Neural progenitor cell (in vitro differentiated cells): ENCODE data around the gene CHSY3. TPM values are rescaled to one million over a fixed set of nuclear protein-coding genes. Genes with fewer than 3 reads are reported as not detected.

ENCODE experiments used
- DNase-seq: peaks from one replicate; pipeline ENCODE4 v3.0.0-alpha.2; 2016; ENCODE audit warnings: low spot score
- H2AFZ ChIP-seq: fragments of 200-600 bp; sonication (generic); replicated peaks from 2 replicates; pipeline ENCODE4 v1.6.1; 2016; ENCODE audit warnings: antibody characterized with exemption
- H3F3A ChIP-seq: fragments of 200-600 bp; sonication (generic); 2 replicates; pipeline ENCODE4 v1.6.1; 2016; ENCODE audit warnings: antibody characterized with exemption, low read depth
- H3K27ac ChIP-seq: fragments of 200-600 bp; sonication (generic); 2 replicates; pipeline ENCODE4 v1.5.1; 2016; ENCODE audit warnings: mild to moderate bottlenecking
- H3K27me3 ChIP-seq: fragments of 200-600 bp; sonication (generic); 2 replicates; pipeline ENCODE4 v1.6.1; 2016; ENCODE audit warnings: mild to moderate bottlenecking, moderate library complexity
- H3K36me3 ChIP-seq: fragments of 200-600 bp; sonication (generic); 2 replicates; pipeline ENCODE4 v1.5.1; 2016
- H3K4me1 ChIP-seq: fragments of 200-600 bp; sonication (generic); 2 replicates; pipeline ENCODE4 v1.6.1; 2016; ENCODE audit warnings: mixed run types
- H3K4me2 ChIP-seq: fragments of 200-600 bp; sonication (generic); 2 replicates; pipeline ENCODE4 v1.6.1; 2016
- H3K4me3 ChIP-seq: fragments of 200-600 bp; sonication (generic); 2 replicates; pipeline ENCODE4 v1.5.1; 2016
- H3K79me2 ChIP-seq: fragments of 200-600 bp; sonication (generic); 2 replicates; pipeline ENCODE4 v1.6.1; 2016; ENCODE audit warnings: low read depth
- H3K9ac ChIP-seq: fragments of 200-600 bp; sonication (generic); 2 replicates; pipeline ENCODE4 v1.6.1; 2016
- H3K9me3 ChIP-seq: fragments of 200-600 bp; sonication (generic); 2 replicates; pipeline ENCODE4 v1.5.1; 2016; ENCODE audit warnings: low read depth
- H4K20me1 ChIP-seq: fragments of 200-600 bp; sonication (generic); 2 replicates; pipeline ENCODE4 v1.6.1; 2016; ENCODE audit warnings: low read depth
- H3K27ac Mint-ChIP-seq: 3 replicates; pipeline ENCODE4 v1.8.0; 2021; ENCODE audit warnings: mixed read lengths
- H3K27me3 Mint-ChIP-seq: 2 replicates; pipeline ENCODE4 v1.8.0; 2022; ENCODE audit warnings: low read depth, mild to moderate bottlenecking, inconsistent platforms, moderate library complexity, mixed read lengths; ENCODE audit not compliant: insufficient read depth
- H3K36me3 Mint-ChIP-seq: 3 replicates; pipeline ENCODE4 v1.8.0; 2021; ENCODE audit warnings: mixed read lengths
- H3K4me1 Mint-ChIP-seq: 3 replicates; pipeline ENCODE4 v1.8.0; 2021; ENCODE audit warnings: mixed read lengths
- H3K4me3 Mint-ChIP-seq: 3 replicates; pipeline ENCODE4 v1.8.0; 2021; ENCODE audit warnings: mild to moderate bottlenecking, moderate library complexity, mixed read lengths
- H3K9me3 Mint-ChIP-seq: 3 replicates; pipeline ENCODE4 v1.8.0; 2020; ENCODE audit warnings: mixed read lengths
- EZH2 ChIP-seq: fragments of 200-600 bp; sonication (generic); IDR thresholded peaks from 2 replicates; pipeline ENCODE4 v1.6.1; 2017; ENCODE audit warnings: antibody characterized with exemption, mild to moderate bottlenecking, moderate library complexity
- EZH2phosphoT487 ChIP-seq: fragments of 200-600 bp; sonication (generic); IDR thresholded peaks from 2 replicates; pipeline ENCODE4 v1.6.1; 2017; ENCODE audit warnings: antibody characterized with exemption
- total RNA-seq: library from RNA; depleted of rRNA; stranded (reverse); fragments of >200 nt; gene quantifications from 2 replicates; pipeline ENCODE4 v1.2.3, GENCODE V29; 2015; ENCODE audit warnings: low replicate concordance
- TF ChIP-seq, protein P1 (sequence below): fragments of 200-600 bp; sonication (generic); IDR thresholded peaks from 2 replicates; pipeline ENCODE4 v1.5.1; 2017; ENCODE audit warnings: antibody characterized with exemption, mild to moderate bottlenecking

CHSY3 gene
- total RNA-seq, 1 donor from 2014 or later, result 0.30 TPM

DNA sequence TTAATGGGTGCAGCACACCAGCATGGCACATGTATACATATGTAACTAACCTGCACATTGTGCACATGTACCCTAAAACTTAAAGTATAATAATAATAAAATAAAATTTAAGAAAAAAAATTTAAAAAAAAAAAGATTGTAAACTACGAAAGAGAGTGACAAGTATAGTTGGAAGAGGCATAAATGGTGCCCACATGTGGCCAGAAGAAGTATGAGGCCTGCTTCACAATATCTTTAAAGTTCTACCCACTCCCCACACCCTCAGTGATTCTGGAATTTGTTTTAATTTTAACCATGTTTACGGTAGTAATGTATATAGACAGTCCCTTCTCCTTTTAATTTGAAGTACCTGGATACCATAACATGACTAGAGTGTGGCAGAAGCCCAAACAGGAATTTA is 172.7 kb downstream of the CHSY3 start:
- Histone ChIP-seq H3K36me3 (no peaks in the 10 kb centered on the region), H3K9ac (no peak overlapping the region), H3K4me1 (no peaks in the 10 kb centered on the region), H3K27ac (no peak overlapping the region), H3K9me3 (no peaks in the 10 kb centered on the region), H2AFZ (no peak overlapping the region), H3F3A (no peaks in the 10 kb centered on the region), H3K79me2 (no peaks in the 10 kb centered on the region), H3K4me2 (no peak overlapping the region), H3K4me3 (no peak overlapping the region), H3K27me3 (no peaks in the 10 kb centered on the region), H4K20me1 (no peaks in the 10 kb centered on the region)
- Mint-ChIP-seq H3K4me1 (no peaks in the 10 kb centered on the region), H3K4me3 (no peak overlapping the region), H3K36me3 (no peaks in the 10 kb centered on the region), H3K27ac (no peak overlapping the region), H3K27me3 (no peaks in the 10 kb centered on the region), H3K9me3 (no peaks in the 10 kb centered on the region)
- DNase-seq, result no peak
- no peak for TF ChIP-seq EZH2
- TF ChIP-seq, protein P1, sequence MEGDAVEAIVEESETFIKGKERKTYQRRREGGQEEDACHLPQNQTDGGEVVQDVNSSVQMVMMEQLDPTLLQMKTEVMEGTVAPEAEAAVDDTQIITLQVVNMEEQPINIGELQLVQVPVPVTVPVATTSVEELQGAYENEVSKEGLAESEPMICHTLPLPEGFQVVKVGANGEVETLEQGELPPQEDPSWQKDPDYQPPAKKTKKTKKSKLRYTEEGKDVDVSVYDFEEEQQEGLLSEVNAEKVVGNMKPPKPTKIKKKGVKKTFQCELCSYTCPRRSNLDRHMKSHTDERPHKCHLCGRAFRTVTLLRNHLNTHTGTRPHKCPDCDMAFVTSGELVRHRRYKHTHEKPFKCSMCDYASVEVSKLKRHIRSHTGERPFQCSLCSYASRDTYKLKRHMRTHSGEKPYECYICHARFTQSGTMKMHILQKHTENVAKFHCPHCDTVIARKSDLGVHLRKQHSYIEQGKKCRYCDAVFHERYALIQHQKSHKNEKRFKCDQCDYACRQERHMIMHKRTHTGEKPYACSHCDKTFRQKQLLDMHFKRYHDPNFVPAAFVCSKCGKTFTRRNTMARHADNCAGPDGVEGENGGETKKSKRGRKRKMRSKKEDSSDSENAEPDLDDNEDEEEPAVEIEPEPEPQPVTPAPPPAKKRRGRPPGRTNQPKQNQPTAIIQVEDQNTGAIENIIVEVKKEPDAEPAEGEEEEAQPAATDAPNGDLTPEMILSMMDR, result peak; percentile 20

DNA sequence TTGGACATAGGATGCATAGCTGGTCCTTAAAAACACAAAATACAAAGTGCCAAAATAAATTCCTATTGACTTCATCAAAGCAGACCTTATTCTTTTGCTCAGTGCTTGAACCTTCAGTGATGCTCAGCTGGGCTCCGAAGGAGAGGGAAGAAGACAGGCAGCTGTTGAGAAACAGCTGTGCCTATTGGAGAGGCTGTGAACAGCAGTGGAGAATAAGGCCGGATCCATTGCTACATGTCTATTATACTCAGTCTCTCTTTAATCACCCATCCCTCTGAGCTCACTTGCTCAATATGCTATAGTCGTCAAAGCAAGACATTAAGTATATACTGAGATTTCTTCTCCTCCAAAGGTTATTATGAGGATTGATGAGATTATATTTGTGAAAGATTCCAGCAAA is 174.4 kb downstream of the CHSY3 start:
- no peaks in the 10 kb centered on the region for H3K4me1 Mint-ChIP-seq
- Histone ChIP-seq H3K36me3 (no peaks in the 10 kb centered on the region), H3K4me2 (no peak overlapping the region), H3F3A (no peaks in the 10 kb centered on the region), H3K79me2 (no peaks in the 10 kb centered on the region), H3K9me3 (no peaks in the 10 kb centered on the region), H3K27me3 (no peaks in the 10 kb centered on the region), H3K9ac (no peak overlapping the region), H3K4me1 (no peaks in the 10 kb centered on the region), H3K4me3 (no peak overlapping the region), H2AFZ (no peak overlapping the region), H3K27ac (no peak overlapping the region), H4K20me1 (no peaks in the 10 kb centered on the region)
- H3K4me3 Mint-ChIP-seq, result no peak overlapping the region
- no peak for TF ChIP-seq EZH2phosphoT487
- TF ChIP-seq EZH2, result no peak
- TF ChIP-seq, protein P1, result no peak
- H3K36me3 Mint-ChIP-seq, result no peaks in the 10 kb centered on the region
- H3K9me3 Mint-ChIP-seq, result no peaks in the 10 kb centered on the region
- H3K27me3 Mint-ChIP-seq, result no peaks in the 10 kb centered on the region
- H3K27ac Mint-ChIP-seq, result no peak overlapping the region
- peak; percentile 16 for DNase-seq

DNA sequence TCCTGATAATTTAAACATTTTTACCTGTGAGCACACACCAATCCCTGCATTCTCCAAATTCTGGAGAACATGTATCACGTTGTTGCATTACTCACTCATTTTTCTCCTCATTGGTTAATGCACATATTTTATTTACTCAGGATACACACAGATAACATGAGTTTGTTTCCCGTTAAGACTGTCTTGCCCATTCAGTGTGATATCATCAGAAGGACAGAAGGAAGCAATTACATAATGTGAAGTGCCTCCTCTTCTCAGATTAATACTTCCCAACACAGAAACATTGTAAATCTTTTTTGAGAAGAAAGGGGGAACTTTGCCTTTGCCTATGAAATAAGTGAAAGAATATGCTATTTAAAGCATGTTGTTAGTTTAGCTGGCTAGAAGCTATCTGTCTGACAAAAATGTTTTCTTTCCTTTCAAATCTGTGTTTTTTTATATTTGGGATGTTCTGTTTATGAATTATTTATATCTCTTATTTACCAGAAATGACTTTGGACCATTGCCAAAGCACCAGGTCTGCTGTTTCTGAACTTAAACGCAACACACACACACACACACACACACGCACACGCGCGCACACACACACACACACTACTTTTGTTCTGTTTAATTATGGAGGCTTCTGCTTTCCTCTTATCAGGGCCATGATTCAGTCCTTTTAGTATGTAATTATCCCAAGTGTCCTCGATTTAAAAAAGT is 186.5 kb downstream of the CHSY3 start:
- H3K27ac Mint-ChIP-seq, result no peak overlapping the region
- no peaks in the 10 kb centered on the region for H3K9me3 Mint-ChIP-seq
- H3K79me2 ChIP-seq, result no peaks in the 10 kb centered on the region
- no peaks in the 10 kb centered on the region for H3K27me3 ChIP-seq
- no peak overlapping the region for H3K4me3 Mint-ChIP-seq
- no peaks in the 10 kb centered on the region for H3K4me1 Mint-ChIP-seq
- H3K9me3 ChIP-seq, result no peaks in the 10 kb centered on the region
- H3K4me1 ChIP-seq, result no peaks in the 10 kb centered on the region
- TF ChIP-seq EZH2, result no peak
- no peak for TF ChIP-seq EZH2phosphoT487
- TF ChIP-seq, protein P1, result no peak
- H2AFZ ChIP-seq, result no peak overlapping the region
- H3F3A ChIP-seq, result no peaks in the 10 kb centered on the region
- DNase-seq, result no peak
- H3K36me3 ChIP-seq, result no peaks in the 10 kb centered on the region
- no peaks in the 10 kb centered on the region for H3K36me3 Mint-ChIP-seq
- no peak overlapping the region for H3K4me3 ChIP-seq
- H3K4me2 ChIP-seq, result no peak overlapping the region
- H3K27me3 Mint-ChIP-seq, result no peaks in the 10 kb centered on the region
- no peak overlapping the region for H3K9ac ChIP-seq
- no peaks in the 10 kb centered on the region for H4K20me1 ChIP-seq
- no peak overlapping the region for H3K27ac ChIP-seq
